ENCODE results near the gene RMDN2. TPM values are rescaled to one million over a fixed set of nuclear protein-coding genes. Genes with fewer than 3 reads are reported as not detected.
"Not testable (repeated sequence)": the region's sequence is repeated elsewhere in the genome, so short reads cannot be mapped to it uniquely, and the experiment has no call there.

Gene RMDN2
- total RNA-seq, 1 donor from 2014 or later, result 21.9 TPM

- intact Hi-C loops (cut with DNase I), result no loop called here
These were observed 72.5 kb downstream of the RMDN2 start for GRCh38 chr2:37997629-37998028.

GRCh38 chr2:38000485-38001222 lies 75.6 kb downstream of the RMDN2 start:
- Histone ChIP-seq H3K4me1 (no peaks in the 10 kb centered on the region), H3K27me3 (ENCODE audit: low read depth) (no peaks in the 10 kb centered on the region), H3K36me3 (peaks cover 27% of the 10 kb centered on the region), H3K27ac (no peak overlapping the region), H3K4me3 (no peak overlapping the region), H3K9me3 (no peaks in the 10 kb centered on the region)
- ATAC-seq, result no peak
- intact Hi-C loops (cut with DNase I), result no loop called here
- TF ChIP-seq CTCF (IDR thresholded peaks at IDR 0.05), result no peak
- DNase-seq, result no peak

More at GRCh38 chr2:37997629-37998028, 72.5 kb downstream of the RMDN2 start:
- no peaks in the 10 kb centered on the region for H3K4me1 ChIP-seq
- H3K9me3 ChIP-seq, result no peaks in the 10 kb centered on the region
- H3K27ac ChIP-seq, result no peak overlapping the region
- H3K27me3 ChIP-seq (ENCODE audit: low read depth), result no peaks in the 10 kb centered on the region
- peaks cover 20% of the 10 kb centered on the region for H3K36me3 ChIP-seq
- ATAC-seq, result no peak
- H3K4me3 ChIP-seq, result no peak overlapping the region
- no peak for TF ChIP-seq CTCF (IDR thresholded peaks at IDR 0.05)
- DNase-seq, result no peak

GRCh38 chr2:38010187-38010586 lies 85.1 kb downstream of the RMDN2 start:
- H3K9me3 ChIP-seq; H3K4me1 ChIP-seq; H3K27ac ChIP-seq; DNase-seq; ATAC-seq; H3K4me3 ChIP-seq; intact Hi-C loops (cut with DNase I); H3K27me3 ChIP-seq (ENCODE audit: low read depth): not testable (repeated sequence)
- peaks cover 14% of the 10 kb centered on the region for H3K36me3 ChIP-seq

GRCh38 chr2:38010995-38011394 lies 85.9 kb downstream of the RMDN2 start:
- intact Hi-C loops (cut with DNase I), result no loop called here
- ATAC-seq (no peak), DNase-seq (no peak)
- Histone ChIP-seq H3K4me1 (no peaks in the 10 kb centered on the region), H3K9me3 (no peaks in the 10 kb centered on the region), H3K27ac (no peak overlapping the region), H3K27me3 (ENCODE audit: low read depth) (no peaks in the 10 kb centered on the region), H3K36me3 (peaks cover 14% of the 10 kb centered on the region), H3K4me3 (no peak overlapping the region)
- no peak for TF ChIP-seq CTCF (IDR thresholded peaks at IDR 0.05)

GRCh38 chr2:38013158-38013752 lies 88.2 kb downstream of the RMDN2 start:
- TF ChIP-seq CTCF (IDR thresholded peaks at IDR 0.05), result no peak
- H3K9me3 ChIP-seq, result no peaks in the 10 kb centered on the region
- H3K27ac ChIP-seq, result no peak overlapping the region
- no peaks in the 10 kb centered on the region for H3K27me3 ChIP-seq (ENCODE audit: low read depth)
- ATAC-seq, result no peak
- H3K4me1 ChIP-seq, result no peaks in the 10 kb centered on the region
- no peak for DNase-seq
- H3K36me3 ChIP-seq, result peaks cover 14% of the 10 kb centered on the region
- intact Hi-C loops (cut with DNase I), result no loop called here
- H3K4me3 ChIP-seq, result no peak overlapping the region

- ATAC-seq (no peak), DNase-seq (no peak)
- peaks cover 10% of the 10 kb centered on the region for H3K36me3 ChIP-seq
- H3K27me3 ChIP-seq (ENCODE audit: low read depth), result no peaks in the 10 kb centered on the region
- no peak overlapping the region for H3K4me3 ChIP-seq
- intact Hi-C loops (cut with DNase I), result no loop called here
- no peak for TF ChIP-seq CTCF (IDR thresholded peaks at IDR 0.05)
- H3K4me1 ChIP-seq, result no peaks in the 10 kb centered on the region
- H3K27ac ChIP-seq, result no peak overlapping the region
- no peaks in the 10 kb centered on the region for H3K9me3 ChIP-seq
These were observed 91.1 kb downstream of the RMDN2 start for GRCh38 chr2:38016219-38016618.
